Neural cell (in vitro differentiated cells): Measurements from ENCODE around the gene SPATA3.

Experiments
- EZH2 ChIP-seq: fragments of 200-600, 300-800 bp; shearing (Covaris generic), sonication (generic); IDR thresholded peaks from 2 replicates; pipeline ENCODE4 v1.6.1; 2014; ENCODE audit warnings: antibody characterized with exemption, low read length, borderline replicate concordance, mild to moderate bottlenecking; ENCODE audit not compliant: insufficient read depth, poor library complexity, severe bottlenecking
- REST ChIP-seq: IDR thresholded peaks from 2 replicates; pipeline ENCODE4 v1.6.1; 2012; ENCODE audit warnings: borderline replicate concordance
- TAF1 ChIP-seq: IDR thresholded peaks from 2 replicates; pipeline ENCODE4 v1.6.1; 2012; ENCODE audit warnings: low read depth
- TF ChIP-seq, protein P1 (sequence below): fragments of 450-650 bp; IDR thresholded peaks from 2 replicates; pipeline ENCODE4 v1.5.1; 2014; ENCODE audit warnings: antibody characterized with exemption, mild to moderate bottlenecking, moderate library complexity; ENCODE audit not compliant: poor library complexity, severe bottlenecking

GRCh38 chr2:231047923-231048915 is 52.3 kb downstream of the SPATA3 start:
- TF ChIP-seq EZH2 (no peak), TAF1 (no peak), REST (no peak)
- TF ChIP-seq, protein P1, sequence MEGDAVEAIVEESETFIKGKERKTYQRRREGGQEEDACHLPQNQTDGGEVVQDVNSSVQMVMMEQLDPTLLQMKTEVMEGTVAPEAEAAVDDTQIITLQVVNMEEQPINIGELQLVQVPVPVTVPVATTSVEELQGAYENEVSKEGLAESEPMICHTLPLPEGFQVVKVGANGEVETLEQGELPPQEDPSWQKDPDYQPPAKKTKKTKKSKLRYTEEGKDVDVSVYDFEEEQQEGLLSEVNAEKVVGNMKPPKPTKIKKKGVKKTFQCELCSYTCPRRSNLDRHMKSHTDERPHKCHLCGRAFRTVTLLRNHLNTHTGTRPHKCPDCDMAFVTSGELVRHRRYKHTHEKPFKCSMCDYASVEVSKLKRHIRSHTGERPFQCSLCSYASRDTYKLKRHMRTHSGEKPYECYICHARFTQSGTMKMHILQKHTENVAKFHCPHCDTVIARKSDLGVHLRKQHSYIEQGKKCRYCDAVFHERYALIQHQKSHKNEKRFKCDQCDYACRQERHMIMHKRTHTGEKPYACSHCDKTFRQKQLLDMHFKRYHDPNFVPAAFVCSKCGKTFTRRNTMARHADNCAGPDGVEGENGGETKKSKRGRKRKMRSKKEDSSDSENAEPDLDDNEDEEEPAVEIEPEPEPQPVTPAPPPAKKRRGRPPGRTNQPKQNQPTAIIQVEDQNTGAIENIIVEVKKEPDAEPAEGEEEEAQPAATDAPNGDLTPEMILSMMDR, result no peak
